Tibial nerve (tissue), 4 donors: Measurements from ENCODE around the gene MSI2.

Experiments used
- CTCF ChIP-seq, 5 experiments: fragments of 200-600 bp in 3 of 5; fragments of 450-650 bp in 2 of 5; sonication (generic) in 3 of 5; IDR thresholded peaks; one replicate each; pipeline ENCODE4 v1.5.1; 2016 to 2019; ENCODE audit warnings: antibody characterized with exemption in 5 of 5, mild to moderate bottlenecking in 3 of 5, moderate library complexity in 2 of 5
- EP300 ChIP-seq, 2 donors: sonication (generic); formaldehyde crosslinking; IDR thresholded peaks; one replicate each; pipeline ENCODE4 v1.6.1; 2017; ENCODE audit warnings: antibody characterized with exemption in 2 of 2, mild to moderate bottlenecking in 1 of 2
- POLR2A ChIP-seq, 2 donors: fragments of 450-650 bp; IDR thresholded peaks; one replicate each; pipeline ENCODE4 v1.6.1; 2017; ENCODE audit warnings: antibody characterized with exemption in 2 of 2, mild to moderate bottlenecking in 2 of 2, moderate library complexity in 2 of 2

- TF ChIP-seq POLR2A (IDR thresholded peaks at IDR 0.05) = no peak
- no peak for TF ChIP-seq CTCF (IDR thresholded peaks at IDR 0.05)
- TF ChIP-seq EP300 (IDR thresholded peaks at IDR 0.05) = no peak
Measured at GRCh38 chr17:57512258-57512657, 255.9 kb downstream of the MSI2 start.
